Smooth muscle cell (in vitro differentiated cells): ENCODE data around the gene SELENOS. TPM values are rescaled to one million over a fixed set of nuclear protein-coding genes. Genes with fewer than 3 reads are reported as not detected.

ENCODE experiments used
- DNase-seq: peaks from one replicate; lab custom pipeline; 2025; ENCODE audit not compliant: unreplicated experiment; lab: John Stamatoyannopoulos, UW
- H2AFZ ChIP-seq: fragments of 200-600 bp; sonication (generic); 2 replicates; pipeline ENCODE4 v1.6.0; 2016; ENCODE audit warnings: antibody characterized with exemption, low read depth, mild to moderate bottlenecking
- H3F3A ChIP-seq: fragments of 200-600 bp; sonication (generic); 2 replicates; pipeline ENCODE4 v1.6.0; 2017; ENCODE audit warnings: antibody characterized with exemption, low read depth
- H3K27ac ChIP-seq: fragments of 200-600 bp; sonication (generic); 2 replicates; pipeline ENCODE4 v1.5.1; 2016; ENCODE audit warnings: low read depth, mild to moderate bottlenecking
- H3K27me3 ChIP-seq: fragments of 200-600 bp; sonication (generic); 2 replicates; pipeline ENCODE4 v1.6.1; 2016; ENCODE audit warnings: low read depth, mild to moderate bottlenecking
- H3K36me3 ChIP-seq: fragments of 200-600 bp; sonication (generic); 2 replicates; pipeline ENCODE4 v1.5.1; 2016; ENCODE audit warnings: low read depth
- H3K4me1 ChIP-seq: fragments of 200-600 bp; sonication (generic); 2 replicates; pipeline ENCODE4 v1.5.1; 2016; ENCODE audit warnings: low read depth
- H3K4me2 ChIP-seq: fragments of 200-600 bp; sonication (generic); 2 replicates; pipeline ENCODE4 v1.6.0; 2016; ENCODE audit warnings: mild to moderate bottlenecking
- H3K4me3 ChIP-seq: fragments of 200-600 bp; sonication (generic); 2 replicates; pipeline ENCODE4 v1.5.1; 2016; ENCODE audit warnings: mild to moderate bottlenecking
- H3K79me2 ChIP-seq: fragments of 200-600 bp; sonication (generic); 2 replicates; pipeline ENCODE4 v1.6.0; 2016; ENCODE audit warnings: low read depth, mild to moderate bottlenecking
- H3K9ac ChIP-seq: fragments of 200-600 bp; sonication (generic); 2 replicates; pipeline ENCODE4 v1.6.0; 2016; ENCODE audit warnings: low read depth
- H3K9me3 ChIP-seq: fragments of 200-600 bp; sonication (generic); replicated peaks from 2 replicates; pipeline ENCODE4 v1.5.1; 2016; ENCODE audit warnings: low read depth
- H4K20me1 ChIP-seq: fragments of 200-600 bp; sonication (generic); 2 replicates; pipeline ENCODE4 v1.6.0; 2016; ENCODE audit warnings: low read depth
- WGBS: methylation state at CpG from one replicate; pipeline ENCODE4 v1.1.7; 2016; ENCODE audit warnings: low lambda C conversion rate; 5-methylcytosine and 5-hydroxymethylcytosine counted together
- polyA plus RNA-seq: library from polyadenylated mRNA; unstranded; fragments of >200 nt; fragmentation: Nextera tagmentation; extraction: Ambion mirVana; gene quantifications from 2 replicates; pipeline ENCODE4 v1.2.1, GENCODE V29; 2016
- total RNA-seq: library from RNA; depleted of rRNA; stranded (reverse); fragments of >200 nt; gene quantifications from 2 replicates; pipeline ENCODE4 v1.2.3, GENCODE V29; 2014
- TF ChIP-seq, protein P1 (sequence below): fragments of 200-600 bp; sonication (generic); IDR thresholded peaks from 2 replicates; pipeline ENCODE4 v1.5.1; 2017; ENCODE audit warnings: borderline replicate concordance, mild to moderate bottlenecking, antibody characterized with exemption; ENCODE audit not compliant: insufficient read depth, poor library complexity, severe bottlenecking

The SELENOS gene
- total and polyA plus RNA-seq, 2 experiments from 2014 or later, result 108 to 130 TPM

DNA sequence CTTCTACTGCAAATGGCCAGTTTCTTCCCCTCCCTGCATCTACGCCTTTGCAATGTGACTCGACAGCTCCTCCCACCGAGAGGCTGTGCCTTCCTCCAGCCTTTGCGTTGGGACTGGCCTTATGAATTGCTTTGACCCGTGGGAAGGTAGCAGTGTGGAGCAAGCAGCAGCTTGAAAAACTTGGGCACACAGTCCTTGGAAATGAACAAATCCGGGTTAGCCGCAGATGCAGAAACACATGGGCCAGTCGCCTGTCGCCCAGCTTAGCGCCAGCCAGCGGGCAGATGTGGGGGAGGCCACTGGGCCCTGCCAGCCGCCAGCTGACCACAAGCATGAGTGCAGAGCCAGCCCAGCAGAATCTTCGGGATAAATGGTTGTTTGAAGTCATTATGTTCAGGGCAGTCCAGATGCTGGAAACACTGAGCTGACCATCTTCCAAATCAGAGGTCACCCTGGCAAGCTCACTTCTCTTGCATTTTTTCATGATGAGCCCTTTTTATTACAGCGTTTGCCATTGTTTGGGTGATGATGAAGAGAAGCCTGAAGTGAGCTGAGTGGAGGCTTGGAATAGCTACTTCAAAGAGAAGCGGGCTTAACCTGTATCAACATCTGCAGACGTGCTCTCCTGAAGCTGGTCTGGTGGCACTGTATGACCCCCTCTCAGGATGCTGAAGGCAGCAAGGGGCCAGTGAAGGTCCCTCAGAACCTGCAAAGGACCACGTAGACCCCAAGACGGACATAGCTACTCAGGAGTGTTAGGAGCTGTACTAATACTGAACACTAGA, 9.8 kb downstream of the SELENOS start:
- no peak overlapping the region for H2AFZ ChIP-seq
- 67% methylated on average over 18 of the region's 18 CpGs for whole genome bisulfite sequencing

DNA sequence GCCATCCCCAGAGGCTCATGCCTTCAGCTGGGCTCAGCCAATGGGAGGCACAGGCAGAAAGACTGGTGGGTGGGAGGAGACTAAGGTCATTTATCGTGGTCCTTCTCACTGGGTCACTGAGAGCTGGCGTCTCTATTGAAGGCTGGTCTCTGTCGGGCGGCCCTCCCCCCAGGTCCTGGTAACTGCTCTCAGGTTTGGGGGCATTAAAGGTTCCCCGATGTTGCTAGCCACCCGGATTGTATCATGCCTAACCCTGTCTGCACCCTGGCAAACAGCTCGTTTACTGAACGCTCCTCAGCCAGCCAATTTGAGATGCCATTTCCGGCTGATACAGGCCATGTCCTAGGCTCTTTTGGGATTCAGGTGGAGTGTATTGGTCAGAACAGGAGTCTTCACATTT, 10.5 kb downstream of the SELENOS start:
- H3K4me3 ChIP-seq, result no peak overlapping the region
- no peak overlapping the region for H3K4me2 ChIP-seq
- H3F3A ChIP-seq, result peaks cover 29% of the 10 kb centered on the region
- H3K36me3 ChIP-seq, result peaks cover 12% of the 10 kb centered on the region
- no peak for DNase-seq
- WGBS, result 92% methylated on average over 9 of the region's 9 CpGs
- TF ChIP-seq, protein P1, sequence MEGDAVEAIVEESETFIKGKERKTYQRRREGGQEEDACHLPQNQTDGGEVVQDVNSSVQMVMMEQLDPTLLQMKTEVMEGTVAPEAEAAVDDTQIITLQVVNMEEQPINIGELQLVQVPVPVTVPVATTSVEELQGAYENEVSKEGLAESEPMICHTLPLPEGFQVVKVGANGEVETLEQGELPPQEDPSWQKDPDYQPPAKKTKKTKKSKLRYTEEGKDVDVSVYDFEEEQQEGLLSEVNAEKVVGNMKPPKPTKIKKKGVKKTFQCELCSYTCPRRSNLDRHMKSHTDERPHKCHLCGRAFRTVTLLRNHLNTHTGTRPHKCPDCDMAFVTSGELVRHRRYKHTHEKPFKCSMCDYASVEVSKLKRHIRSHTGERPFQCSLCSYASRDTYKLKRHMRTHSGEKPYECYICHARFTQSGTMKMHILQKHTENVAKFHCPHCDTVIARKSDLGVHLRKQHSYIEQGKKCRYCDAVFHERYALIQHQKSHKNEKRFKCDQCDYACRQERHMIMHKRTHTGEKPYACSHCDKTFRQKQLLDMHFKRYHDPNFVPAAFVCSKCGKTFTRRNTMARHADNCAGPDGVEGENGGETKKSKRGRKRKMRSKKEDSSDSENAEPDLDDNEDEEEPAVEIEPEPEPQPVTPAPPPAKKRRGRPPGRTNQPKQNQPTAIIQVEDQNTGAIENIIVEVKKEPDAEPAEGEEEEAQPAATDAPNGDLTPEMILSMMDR, result no peak
- H3K27me3 ChIP-seq, result no peaks in the 10 kb centered on the region
- no peaks in the 10 kb centered on the region for H3K79me2 ChIP-seq
- H3K9ac ChIP-seq, result no peak overlapping the region
- H4K20me1 ChIP-seq, result peaks cover 7% of the 10 kb centered on the region
- no peak overlapping the region for H2AFZ ChIP-seq
- H3K4me1 ChIP-seq, result no peaks in the 10 kb centered on the region
- H3K27ac ChIP-seq, result no peak overlapping the region
- H3K9me3 ChIP-seq, result no peaks in the 10 kb centered on the region

More for the DNA sequence above, 9.8 kb downstream of the SELENOS start:
- peak overlapping the region; percentile 7 for H3K27ac ChIP-seq
- no peaks in the 10 kb centered on the region for H3K9me3 ChIP-seq
- H4K20me1 ChIP-seq, result peaks cover 8% of the 10 kb centered on the region
- TF ChIP-seq, protein P1, result no peak
- no peaks in the 10 kb centered on the region for H3K4me1 ChIP-seq
- no peaks in the 10 kb centered on the region for H3K27me3 ChIP-seq
- H3K9ac ChIP-seq, result no peak overlapping the region
- H3K4me3 ChIP-seq, result no peak overlapping the region
- no peak for DNase-seq
- peaks cover 36% of the 10 kb centered on the region for H3F3A ChIP-seq
- H3K79me2 ChIP-seq, result no peaks in the 10 kb centered on the region
- H3K36me3 ChIP-seq, result peaks cover 19% of the 10 kb centered on the region
- H3K4me2 ChIP-seq, result no peak overlapping the region

DNA sequence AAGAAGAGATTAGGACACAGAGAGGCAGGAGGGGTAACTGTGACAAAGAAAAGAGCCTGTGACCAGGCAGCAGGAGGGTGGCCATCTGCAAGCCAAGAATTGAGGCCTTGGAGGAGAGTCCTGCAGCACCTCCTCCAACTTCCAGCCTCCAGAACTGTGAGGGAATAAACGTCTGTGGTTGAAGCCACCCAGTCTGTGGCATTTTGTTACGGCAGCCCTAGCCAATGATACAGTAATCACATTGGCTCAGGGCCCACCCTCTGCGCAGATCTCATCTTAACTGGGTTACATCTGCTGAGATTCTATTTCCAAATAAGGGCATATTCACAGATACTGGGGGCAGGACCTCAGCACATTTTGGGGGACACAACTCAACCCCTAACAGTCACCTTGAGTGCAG, 11.3 kb downstream of the SELENOS start:
- Histone ChIP-seq H3F3A (peaks cover 28% of the 10 kb centered on the region), H3K4me2 (no peak overlapping the region), H3K9ac (no peak overlapping the region), H3K27ac (no peak overlapping the region), H4K20me1 (peaks cover 7% of the 10 kb centered on the region), H3K4me3 (no peak overlapping the region), H3K36me3 (peaks cover 6% of the 10 kb centered on the region), H2AFZ (no peak overlapping the region), H3K27me3 (no peaks in the 10 kb centered on the region), H3K9me3 (no peaks in the 10 kb centered on the region), H3K4me1 (no peaks in the 10 kb centered on the region), H3K79me2 (no peaks in the 10 kb centered on the region)
- no peak for DNase-seq
- TF ChIP-seq, protein P1, result no peak
- WGBS, result 45% methylated on average over 3 of the region's 3 CpGs
